HG03196 (cell line): ENCODE data around the gene DVL1.
A peak's percentile ranks its signal among the peaks of the same experiment; 100 is the strongest.

Experiments
- ATAC-seq: cut with Tn5 transposase; IDR thresholded peaks from one replicate; pipeline ENCODE4 v1.9.1; 2021; ENCODE audit not compliant: unreplicated experiment

Gene DVL1

GRCh38 chr1:1356796-1357401 lies 7.7 kb upstream of the DVL1 start:
- no peak for ATAC-seq

GRCh38 chr1:1356166-1356795 lies 7.1 kb upstream of the DVL1 start:
- no peak for ATAC-seq

DNA sequence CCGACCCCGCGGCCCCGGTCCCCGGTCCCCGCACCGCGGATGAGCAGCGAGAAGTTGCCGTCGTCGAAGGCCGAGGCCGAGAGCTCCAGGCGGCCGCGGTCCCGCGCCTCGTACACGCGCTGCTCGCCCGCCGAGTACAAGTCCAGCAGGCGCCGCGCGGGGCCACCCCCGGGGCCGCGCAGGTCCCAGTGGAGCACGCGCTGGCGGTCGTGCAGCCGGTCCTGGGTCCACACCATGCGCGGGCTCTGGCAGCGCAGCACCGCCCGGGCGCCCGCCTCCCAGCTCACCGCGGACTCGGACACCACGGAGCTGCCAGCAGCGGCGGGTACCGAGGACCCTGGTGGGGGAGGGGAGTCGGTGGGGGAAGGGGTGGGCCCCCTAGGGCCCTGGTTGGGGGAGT lies 6.2 kb upstream of the DVL1 start:
- ATAC-seq: no peak

GRCh38 chr1:1354271-1355247 lies 5.3 kb upstream of the DVL1 start:
- no peak for ATAC-seq

GRCh38 chr1:1353389-1354151 lies 4.4 kb upstream of the DVL1 start:
- no peak for ATAC-seq

GRCh38 chr1:1352786-1353388 lies 3.7 kb upstream of the DVL1 start:
- no peak for ATAC-seq

DNA sequence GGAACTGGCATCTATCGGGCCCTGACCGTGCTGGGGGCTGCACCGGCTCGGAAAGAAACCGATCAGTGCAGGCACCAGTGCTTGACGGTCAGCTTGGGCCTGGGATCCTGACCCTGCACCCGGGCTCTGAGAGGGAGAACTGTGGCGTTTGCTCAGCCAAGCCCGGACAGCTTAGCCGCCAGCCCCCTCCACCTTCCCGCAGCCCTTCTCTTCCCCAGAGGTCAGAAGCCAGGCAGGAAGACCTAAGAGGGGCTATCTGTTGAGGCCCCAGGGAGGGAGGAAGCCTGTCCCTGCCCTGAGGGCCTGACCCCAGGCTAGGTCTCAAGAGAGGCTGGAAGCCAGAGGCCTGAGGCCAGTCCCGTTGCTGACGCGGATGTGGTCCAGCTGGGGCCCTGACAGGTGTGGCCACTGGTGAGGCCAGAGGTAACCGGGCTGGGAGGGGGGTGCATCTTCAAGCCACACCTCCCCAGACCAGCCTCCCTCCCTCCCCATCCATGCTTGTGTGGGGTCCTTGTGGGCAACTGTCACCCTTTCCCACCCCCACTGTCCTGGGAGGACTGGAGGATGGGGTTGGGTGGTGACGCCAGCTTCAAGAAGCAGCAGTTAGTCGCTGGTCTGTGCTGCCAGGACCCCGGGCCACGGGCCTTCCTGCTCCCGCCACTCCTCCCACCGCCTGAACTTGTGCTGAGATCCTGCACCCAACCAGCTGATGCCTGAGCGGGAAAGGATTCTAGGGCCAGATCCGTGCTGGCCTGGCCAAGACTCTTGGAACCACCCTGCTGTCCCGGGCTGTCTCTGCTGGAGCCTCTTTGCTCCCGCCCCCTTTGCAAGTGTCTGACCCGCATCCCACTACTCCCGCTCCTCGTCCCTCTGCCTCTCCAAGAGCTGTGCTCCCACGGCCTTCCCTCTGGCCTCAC lies 2.6 kb upstream of the DVL1 start:
- no peak for ATAC-seq

DNA sequence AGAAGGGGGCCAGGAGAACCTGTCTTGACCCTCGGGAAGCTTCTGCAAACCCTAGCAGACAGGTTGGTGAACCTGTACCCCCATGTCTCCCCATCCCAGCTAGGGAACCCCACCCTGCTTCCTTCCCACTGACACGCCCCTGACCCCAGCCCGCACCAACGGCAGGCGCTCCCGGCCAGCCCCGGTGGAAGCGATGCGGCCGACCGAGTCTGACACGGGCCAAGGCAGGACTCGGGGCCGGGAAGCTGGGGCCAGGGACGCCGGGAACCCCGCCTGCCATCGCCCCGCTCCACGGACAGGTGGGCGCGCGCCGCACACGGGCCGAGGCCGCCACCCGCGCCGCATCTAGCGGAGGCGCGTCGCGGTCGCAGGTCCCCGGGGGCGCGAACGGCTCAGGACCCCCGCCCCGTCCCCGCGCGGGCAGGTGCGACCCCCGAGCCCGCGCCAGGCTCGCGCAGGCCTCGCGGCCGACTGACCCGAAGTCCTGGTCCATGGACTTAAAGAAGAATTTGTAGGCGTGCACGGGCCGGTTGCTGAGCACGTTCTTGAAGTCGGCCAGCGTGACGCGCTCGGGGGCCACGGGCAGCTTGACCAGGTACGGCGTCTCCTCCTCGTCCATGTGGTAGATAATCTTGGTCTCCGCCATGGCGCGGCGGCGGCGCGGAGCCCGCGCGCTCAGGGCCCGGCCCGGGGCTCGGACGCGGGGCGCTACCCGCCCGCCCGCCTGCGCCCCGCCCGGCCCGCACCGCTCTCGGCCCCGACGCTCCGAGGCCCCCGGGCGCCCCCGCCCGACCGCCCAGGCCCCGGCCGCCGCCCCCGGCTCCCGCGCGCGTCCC lies 580 bp downstream of the DVL1 start:
- peak; percentile 24 for ATAC-seq

DNA sequence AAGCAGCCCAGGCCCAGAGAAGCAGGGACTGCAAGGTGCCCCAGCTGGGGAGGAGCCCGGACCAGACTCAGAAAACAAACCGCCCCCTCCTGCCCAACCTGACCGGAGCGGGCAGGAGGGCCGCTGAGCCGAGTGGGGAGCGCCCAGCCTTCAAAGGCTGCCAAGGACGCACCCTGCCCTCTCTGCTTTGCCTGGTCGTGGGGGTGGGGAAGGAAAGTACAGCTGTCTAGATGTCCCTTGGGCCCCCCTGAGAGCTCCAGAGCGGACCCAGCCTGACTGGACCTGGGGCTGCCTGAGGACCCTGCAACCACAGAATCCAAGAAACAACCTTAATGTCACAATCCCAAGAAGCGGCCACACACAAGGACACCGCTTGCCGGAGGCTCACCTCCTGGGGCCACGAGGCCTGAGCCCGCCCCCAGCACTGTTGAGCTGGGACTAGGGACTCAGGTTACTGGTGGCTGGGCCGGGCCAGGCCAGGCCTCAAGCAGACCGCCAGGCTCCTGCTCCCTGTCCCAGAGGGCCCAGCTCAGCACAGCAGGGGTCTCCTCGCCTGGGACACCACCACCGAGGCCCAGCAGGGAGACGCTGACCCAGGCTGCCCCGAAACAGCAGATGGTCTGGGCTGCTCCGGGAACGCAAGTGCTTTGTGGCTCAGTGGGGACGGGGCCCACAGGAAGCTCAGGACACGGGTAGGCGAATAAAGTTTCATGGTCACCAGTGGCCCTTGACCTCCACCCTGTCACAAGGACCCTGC lies 1.4 kb downstream of the DVL1 start:
- ATAC-seq: no peak

- no peak for ATAC-seq
Measured at GRCh38 chr1:1347026-1347595, 2.1 kb downstream of the DVL1 start.

GRCh38 chr1:1346501-1346890 lies 2.7 kb downstream of the DVL1 start:
- no peak for ATAC-seq

DNA sequence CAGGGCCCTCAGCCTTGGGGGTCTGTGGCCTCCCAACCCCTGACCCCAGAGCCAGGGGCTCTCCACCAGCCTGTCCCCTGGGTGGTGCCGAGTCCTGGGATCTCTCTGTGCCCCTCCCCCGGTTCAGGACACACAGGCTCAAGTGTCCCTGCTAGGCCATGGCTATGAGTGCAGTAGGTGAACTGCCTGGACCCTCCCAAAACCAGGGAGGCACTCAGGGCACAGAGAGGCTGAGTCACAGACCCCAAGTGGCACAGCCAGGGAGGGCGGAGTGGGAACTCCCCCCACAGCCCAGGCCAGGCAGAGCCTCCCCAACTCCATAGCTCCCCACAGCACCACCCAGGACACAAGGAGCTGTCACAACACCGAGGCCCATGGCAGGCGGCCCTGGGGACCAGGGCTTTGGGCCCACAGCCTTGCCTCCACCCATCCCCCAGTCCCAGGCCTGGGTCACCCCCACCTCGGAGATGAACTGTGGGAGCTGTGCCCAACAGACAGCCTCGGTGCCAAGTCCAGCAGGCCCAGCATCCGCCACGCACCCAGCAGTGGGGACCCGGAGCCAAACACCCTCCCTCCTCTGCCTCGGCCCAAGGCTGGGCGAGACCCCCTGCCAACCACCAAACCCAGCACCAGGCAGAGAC lies 3.2 kb downstream of the DVL1 start:
- ATAC-seq: no peak

GRCh38 chr1:1345384-1345783 lies 3.8 kb downstream of the DVL1 start:
- no peak for ATAC-seq

DNA sequence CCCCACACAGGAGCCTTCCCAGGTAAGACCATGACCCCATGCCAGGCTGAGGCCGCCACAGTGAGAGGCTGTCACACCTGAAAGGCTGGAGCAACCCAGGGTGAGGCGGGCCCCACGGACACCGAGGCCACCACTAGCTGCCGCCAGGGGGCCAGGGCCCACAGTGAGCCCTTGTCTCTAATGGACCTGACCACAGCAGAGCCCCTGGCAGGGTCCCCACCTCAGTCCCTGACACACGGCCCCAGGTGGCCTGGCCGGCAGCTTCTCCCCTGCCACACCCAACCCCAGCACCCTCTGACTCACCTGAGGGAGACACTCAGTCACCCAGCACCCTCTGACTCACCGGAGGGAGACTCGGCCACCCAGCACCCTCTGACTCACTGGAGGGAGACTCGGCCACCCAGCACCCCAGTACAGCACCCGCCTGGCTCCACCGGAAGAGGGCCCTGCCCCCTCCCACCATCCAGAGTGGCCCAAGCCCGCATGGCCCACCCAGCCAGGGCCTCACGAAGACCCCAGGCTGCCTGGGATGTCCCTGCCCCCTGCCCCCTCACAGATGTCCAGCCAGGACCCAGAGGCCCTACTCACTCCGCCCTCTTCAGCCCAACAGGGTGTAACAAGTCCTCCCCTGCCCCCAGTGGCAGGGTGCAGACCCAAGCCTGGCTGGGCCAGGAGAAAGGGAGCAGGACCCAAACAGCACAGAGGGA lies 4.4 kb downstream of the DVL1 start:
- no peak for ATAC-seq

- no peak for ATAC-seq
Measured at GRCh38 chr1:1343811-1344421, 5.3 kb downstream of the DVL1 start.

DNA sequence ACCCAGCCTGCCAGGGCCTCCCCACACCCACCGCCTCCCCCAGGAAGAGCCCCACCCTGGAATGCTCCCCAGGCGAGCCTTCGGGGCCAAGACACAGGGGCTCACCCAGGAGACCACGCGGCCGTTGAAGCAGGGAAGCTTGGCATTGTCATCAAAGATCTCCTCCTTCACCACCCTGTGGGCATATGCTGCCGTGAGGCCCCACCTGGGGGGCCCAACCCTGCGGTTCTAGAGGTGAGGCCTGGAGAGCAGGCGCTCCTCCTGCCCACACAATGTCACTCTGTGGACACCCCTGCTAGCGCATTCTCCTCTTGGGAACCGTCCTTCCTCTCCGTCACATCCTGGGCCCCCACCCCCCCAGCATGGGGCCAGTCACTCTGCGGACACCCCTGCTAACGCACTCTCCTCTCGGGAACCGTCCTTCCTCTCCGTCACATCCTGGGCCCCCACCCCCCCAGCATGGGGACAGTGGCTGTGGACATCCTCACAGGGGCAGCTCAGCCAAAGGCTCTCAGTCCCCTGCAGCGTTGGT lies 6.6 kb downstream of the DVL1 start:
- no peak for ATAC-seq
